GM12878 (cell line): ENCODE measurements around the gene HIC1. TPM values are rescaled to one million over a fixed set of nuclear protein-coding genes. Genes with fewer than 3 reads are reported as not detected.

ENCODE experiments used
- ATAC-seq: fragments of 200-7000 bp; cut with Tn5 transposase; 3 replicates; pipeline ENCODE4 v1.9.1; 2020; ENCODE audit warnings: mild to moderate bottlenecking, moderate library complexity
- BruUV-seq: library from RNA; stranded (reverse); fragments of 400-500 nt; replicated peaks from 2 replicates; lab custom pipeline; 2021; lab: Mats Ljungman, UMichigan
- CTCF ChIA-PET: fragments of 300-600 bp; sonication (Branson Sonifier 250); formaldehyde crosslinking; extraction: SDS; loops from one replicate; lab custom pipeline; 2021; ENCODE audit warnings: inconsistent platforms; lab: Yijun Ruan, JAX
- POLR2A ChIA-PET: fragments of 350-600 bp; formaldehyde crosslinking; extraction: SDS; loops from one replicate; lab custom pipeline; 2021; ENCODE audit warnings: inconsistent platforms; lab: Charles Lee
- RAD21 ChIA-PET: fragments of 300-600 bp; sonication (Branson Sonifier 250); formaldehyde crosslinking; loops from one replicate; lab custom pipeline; 2023; ENCODE audit warnings: antibody characterized with exemption; ENCODE audit not compliant: unreplicated experiment; lab: Charles Lee
- SMC1A ChIA-PET: fragments of 300-600 bp; sonication (Branson Sonifier 250); formaldehyde crosslinking; loops from one replicate; lab custom pipeline; 2023; ENCODE audit not compliant: unreplicated experiment, uncharacterized antibody; lab: Charles Lee
- DNase-seq: peaks from one replicate; pipeline ENCODE4 v3.0.0-alpha.2; 2011; ENCODE audit warnings: low read depth, low spot score
- FAIRE-seq: peaks from 3 replicates; lab custom pipeline; 2011; peaks lifted over from hg19 to GRCh38; lab: Jason Lieb, UNC
- H2AFZ ChIP-seq: 2 replicates; pipeline ENCODE4 v1.6.0; 2011; ENCODE audit warnings: low read depth, low read length, control low read depth; ENCODE audit not compliant: control insufficient read depth
- H3K27ac ChIP-seq: 2 replicates; pipeline ENCODE4 v1.5.1; 2011; ENCODE audit warnings: control low read depth; ENCODE audit not compliant: control insufficient read depth, insufficient read depth
- H3K27me3 ChIP-seq, 2 experiments: replicated peaks in 1 of 2; 2 replicates each; pipeline versions ENCODE4 v1.6.0 to v1.6.1; 2011; ENCODE audit warnings: low read length in 1 of 2; ENCODE audit not compliant: control insufficient read depth in 2 of 2, insufficient read depth in 2 of 2
- H3K36me3 ChIP-seq, 2 experiments: 2 replicates each; pipeline ENCODE4 v1.5.1; 2011; ENCODE audit warnings: low read length in 1 of 2; ENCODE audit not compliant: control insufficient read depth in 2 of 2, insufficient read depth in 2 of 2
- H3K4me1 ChIP-seq: 2 replicates; pipeline ENCODE4 v1.6.1; 2011; ENCODE audit warnings: mild to moderate bottlenecking, low read length, moderate library complexity, mixed read lengths; ENCODE audit not compliant: control insufficient read depth, insufficient read depth
- H3K4me2 ChIP-seq: 2 replicates; pipeline ENCODE4 v1.6.0; 2011; ENCODE audit warnings: control low read depth; ENCODE audit not compliant: control insufficient read depth, insufficient read depth
- H3K4me3 ChIP-seq: fragments of 200-600 bp; sonication (generic); 2 replicates; pipeline ENCODE4 v1.5.1; 2016
- H3K79me2 ChIP-seq: 2 replicates; pipeline ENCODE4 v1.6.0; 2011; ENCODE audit warnings: low read length; ENCODE audit not compliant: control insufficient read depth, insufficient read depth
- H3K9ac ChIP-seq: 2 replicates; pipeline ENCODE4 v1.8.0; 2011; ENCODE audit warnings: low read length, control low read depth, mixed read lengths; ENCODE audit not compliant: control insufficient read depth, insufficient read depth
- H3K9me3 ChIP-seq: replicated peaks from 3 replicates; pipeline ENCODE4 v1.5.1; 2011; ENCODE audit warnings: mild to moderate bottlenecking, low read length; ENCODE audit not compliant: control insufficient read depth, insufficient read depth
- H4K20me1 ChIP-seq: 2 replicates; pipeline ENCODE4 v1.6.0; 2011; ENCODE audit not compliant: control insufficient read depth, insufficient read depth
- BMI1 ChIP-seq: fragments of 450-650 bp; IDR thresholded peaks from 2 replicates; pipeline ENCODE4 v1.6.1; 2016; ENCODE audit warnings: mild to moderate bottlenecking, moderate library complexity, borderline replicate concordance
- DPF2 ChIP-seq: fragments of 450-650 bp; IDR thresholded peaks from 2 replicates; pipeline ENCODE4 v1.6.1; 2017; ENCODE audit warnings: mild to moderate bottlenecking
- E2F4 ChIP-seq: IDR thresholded peaks from 2 replicates; pipeline ENCODE4 v1.6.1; 2012; ENCODE audit warnings: low read depth, low read length, improper control_type of control experiment
- EP300 ChIP-seq, 2 experiments: fragments of 150-350 bp in 1 of 2; IDR thresholded peaks; 2 replicates each; pipeline ENCODE4 v1.6.1; 2011 to 2012; ENCODE audit warnings: low read depth in 2 of 2, low read length in 2 of 2, borderline replicate concordance in 1 of 2, improper control_type of control experiment in 1 of 2, inconsistent platforms in 1 of 2; ENCODE audit not compliant: control insufficient read depth in 1 of 2
- FOS ChIP-seq: IDR thresholded peaks from 3 replicates; pipeline ENCODE4 v1.6.1; 2011; ENCODE audit warnings: borderline replicate concordance; ENCODE audit not compliant: insufficient read length; ENCODE audit errors: extremely low read depth
- GATAD2B ChIP-seq: fragments of 450-650 bp; conservative IDR thresholded peaks from 2 replicates; pipeline ENCODE4 v1.6.1; 2017; ENCODE audit warnings: low read depth, mild to moderate bottlenecking, moderate library complexity
- IKZF2 ChIP-seq, 2 experiments: fragments of 450-650 bp; IDR thresholded peaks; 2 replicates each; pipeline ENCODE4 v1.6.1; 2017; ENCODE audit warnings: mild to moderate bottlenecking in 2 of 2, moderate library complexity in 2 of 2
- IRF3 ChIP-seq: fragments of 450-650 bp; IDR thresholded peaks from 2 replicates; pipeline ENCODE4 v1.6.1; 2014; ENCODE audit warnings: mild to moderate bottlenecking
- JUND ChIP-seq: IDR thresholded peaks from 2 replicates; pipeline ENCODE4 v1.6.1; 2012; ENCODE audit warnings: low read depth, mild to moderate bottlenecking, low read length, improper control_type of control experiment, moderate library complexity
- MAX ChIP-seq: IDR thresholded peaks from 2 replicates; pipeline ENCODE4 v1.6.1; 2012; ENCODE audit warnings: low read depth, low read length, improper control_type of control experiment
- NFIC ChIP-seq: IDR thresholded peaks from 2 replicates; pipeline ENCODE4 v1.6.1; 2012; ENCODE audit warnings: low read depth, mild to moderate bottlenecking, inconsistent platforms, low read length, moderate library complexity
- NKRF ChIP-seq: fragments of 450-650 bp; conservative IDR thresholded peaks from 2 replicates; pipeline ENCODE4 v1.6.1; 2017; ENCODE audit warnings: mild to moderate bottlenecking, moderate library complexity
- RB1 ChIP-seq: fragments of 450-650 bp; formaldehyde crosslinking; IDR thresholded peaks from 2 replicates; pipeline ENCODE4 v1.6.1; 2017; ENCODE audit warnings: mild to moderate bottlenecking, borderline replicate concordance
- RCOR1 ChIP-seq: conservative IDR thresholded peaks from 2 replicates; pipeline ENCODE4 v1.6.1; 2012; ENCODE audit warnings: low read depth, low read length, improper control_type of control experiment
- RFX5 ChIP-seq: IDR thresholded peaks from 2 replicates; pipeline ENCODE4 v1.6.1; 2011; ENCODE audit warnings: low read depth, low read length, improper control_type of control experiment
- SREBF1 ChIP-seq: IDR thresholded peaks from 2 replicates; pipeline ENCODE4 v1.6.1; 2012; ENCODE audit warnings: mild to moderate bottlenecking, low read length
- SUPT20H ChIP-seq: IDR thresholded peaks from 2 replicates; pipeline ENCODE4 v1.6.1; 2011; ENCODE audit warnings: low read depth, mild to moderate bottlenecking, low read length, moderate library complexity, borderline replicate concordance; ENCODE audit not compliant: control insufficient read depth
- SUZ12 ChIP-seq: fragments of 200-600 bp; sonication (generic); IDR thresholded peaks from one replicate; pipeline ENCODE4 v1.6.1; 2018; ENCODE audit warnings: antibody characterized with exemption, mild to moderate bottlenecking; ENCODE audit not compliant: unreplicated experiment
- TCF3 ChIP-seq: IDR thresholded peaks from 2 replicates; pipeline ENCODE4 v1.6.1; 2012; ENCODE audit warnings: low read depth, mild to moderate bottlenecking, low read length, borderline replicate concordance; ENCODE audit not compliant: insufficient read depth
- ZNF622 ChIP-seq: fragments of 450-650 bp; IDR thresholded peaks from 2 replicates; pipeline ENCODE4 v1.6.1; 2017; ENCODE audit warnings: mild to moderate bottlenecking, inconsistent platforms
- WGBS: methylation state at CpG from one replicate; pipeline ENCODE4 v1.1.6; 2016; ENCODE audit warnings: low lambda C conversion rate; ENCODE audit not compliant: insufficient replicate concordance, insufficient coverage; ENCODE audit errors: missing lambda C conversion rate; 5-methylcytosine and 5-hydroxymethylcytosine counted together
- in situ Hi-C: fragments of 300-500 bp; cut with MboI; formaldehyde crosslinking; loops from 9 replicates; pipeline ENCODE4 v1.14.3; 2018; ENCODE audit warnings: mixed read lengths
- intact Hi-C: fragments of 100-400 bp; cut with micrococcal nuclease; formaldehyde crosslinking; loops from one replicate; pipeline ENCODE4 v1.14.2; 2022; ENCODE audit not compliant: unreplicated experiment
- polyA plus RNA-seq, 11 experiments: library from polyadenylated mRNA; depleted of rRNA in 4 of 11; unstranded in 6 of 11; stranded (reverse) in 5 of 11; fragments of >200 nt; fragmentation: Nextera tagmentation in 4 of 11; fragmentation: Illumina TruSeq in 1 of 11; extraction: Ambion mirVana in 4 of 11; extraction: Trizol in 1 of 11; gene quantifications; 1 replicate in 1 of 11; 2 replicates in 10 of 11; pipeline versions ENCODE4 v1.2.1 to v1.2.3, GENCODE V29; 2011 to 2016; ENCODE audit warnings: inconsistent platforms in 2 of 11, missing spikeins in 2 of 11, low read depth in 1 of 11
- total RNA-seq, 4 experiments: library from RNA; depleted of rRNA in 3 of 4; stranded (reverse); fragments of >200 nt in 3 of 4; fragmentation: Illumina TruSeq in 1 of 4; extraction: Trizol in 1 of 4; gene quantifications; 2 replicates each; pipeline versions ENCODE4 v1.2.1 to v1.2.3, GENCODE V29; 2013 to 2021

The HIC1 gene
- total and polyA plus RNA-seq, 10 of the 15 experiments (the other 5 are each of a cell fraction or from before 2014, with no cell fraction given) = 0.11 to 61.1 (median 4.9) TPM

- in situ Hi-C loops = loop anchor here (5.0 kb wide), 1 partner anchor 300 kb away; no protein-coding TSS in a partner anchor
- Histone ChIP-seq H3K4me1 (peaks cover 10% of the 10 kb centered on the region), H3K79me2 (peaks cover 26% of the 10 kb centered on the region), H3K36me3 (peaks cover 0 to 3% of the 10 kb centered on the region in 2 experiments; a peak in 1 of 4 replicates), H3K27ac (no peak overlapping the region), H2AFZ (no peak overlapping the region), H3K27me3 (peaks cover 2% of the 10 kb centered on the region in 2 experiments; a peak in 3 of 4 replicates), H3K9me3 (no peaks in the 10 kb centered on the region), H3K4me2 (no peak overlapping the region), H3K4me3 (no peak overlapping the region), H3K9ac (no peak overlapping the region), H4K20me1 (no peaks in the 10 kb centered on the region)
- SMC1A ChIA-PET = interaction anchor here (1.8 kb wide), 1 partner anchor 193 kb away, joined by 7 read pairs; no protein-coding TSS in a partner anchor
- BruUV-seq = no TSS peak
- 52% methylated on average over 14 of the region's 14 CpGs for WGBS
- intact Hi-C loops = loop anchor here (2.0 to 5.0 kb wide), 2 partner anchors 285 to 301 kb away; partner anchors contain the start of genes SGSM2 and TSR1
- FAIRE-seq = no peak
- POLR2A ChIA-PET = interaction anchor here (1.0 kb wide), 1 partner anchor 287 kb away, joined by 3 read pairs; no protein-coding TSS in a partner anchor
- TF ChIP-seq IRF3 (no peak), SREBF1 (no peak), FOS (no peak), IKZF2 (IDR thresholded peaks at IDR 0.05) (no peak), RCOR1 (no peak), EP300 (IDR thresholded peaks at IDR 0.05; ENCODE audit: borderline replicate concordance in 1 of 2, control insufficient read depth in 1 of 2, low read depth in 2 of 2, low read length in 2 of 2) (no peak), E2F4 (no peak), NKRF (no peak), GATAD2B (no peak), JUND (no peak), NFIC (no peak), SUPT20H (no peak), RB1 (no peak), MAX (no peak), DPF2 (no peak), TCF3 (no peak), BMI1 (no peak), RFX5 (no peak), SUZ12 (no peak), ZNF622 (no peak)
- no peak for ATAC-seq
- CTCF ChIA-PET = interaction anchor here (1.3 kb wide), 1 partner anchor 193 kb away, joined by 5 read pairs; no protein-coding TSS in a partner anchor
- RAD21 ChIA-PET = interaction anchor here (0.8 to 1.7 kb wide), 3 partner anchors 143 to 231 kb away, joined by 3 to 6 read pairs (median 3); no protein-coding TSS in a partner anchor
- DNase-seq = no peak
Measured at GRCh38 chr17:2051933-2052559, 2.9 kb upstream of the HIC1 start.
